ENCODE data around the gene PLAU.

DNA sequence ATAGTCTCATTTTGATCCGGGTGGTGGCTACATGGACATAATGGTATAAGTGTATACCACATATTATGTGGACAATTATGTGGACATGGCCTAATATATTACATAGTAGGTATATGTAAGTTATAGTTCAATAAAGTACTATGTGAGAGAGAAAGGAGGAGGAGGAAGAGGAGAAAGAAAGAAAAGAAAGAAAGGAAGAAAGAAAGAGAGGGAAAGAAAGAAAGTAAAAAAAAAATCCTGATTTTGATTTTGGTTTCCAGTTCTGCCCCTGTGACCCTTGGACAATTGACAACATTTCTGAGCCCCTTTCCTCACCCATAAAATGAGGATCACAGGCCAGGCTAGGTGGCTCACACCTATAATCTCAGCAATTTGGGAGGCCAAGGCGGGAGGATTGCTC lies 44.8 kb downstream of the PLAU start:
- TF ChIP-seq POLR2A (IDR thresholded peaks at IDR 0.05): no peak
- TF ChIP-seq, protein P1, sequence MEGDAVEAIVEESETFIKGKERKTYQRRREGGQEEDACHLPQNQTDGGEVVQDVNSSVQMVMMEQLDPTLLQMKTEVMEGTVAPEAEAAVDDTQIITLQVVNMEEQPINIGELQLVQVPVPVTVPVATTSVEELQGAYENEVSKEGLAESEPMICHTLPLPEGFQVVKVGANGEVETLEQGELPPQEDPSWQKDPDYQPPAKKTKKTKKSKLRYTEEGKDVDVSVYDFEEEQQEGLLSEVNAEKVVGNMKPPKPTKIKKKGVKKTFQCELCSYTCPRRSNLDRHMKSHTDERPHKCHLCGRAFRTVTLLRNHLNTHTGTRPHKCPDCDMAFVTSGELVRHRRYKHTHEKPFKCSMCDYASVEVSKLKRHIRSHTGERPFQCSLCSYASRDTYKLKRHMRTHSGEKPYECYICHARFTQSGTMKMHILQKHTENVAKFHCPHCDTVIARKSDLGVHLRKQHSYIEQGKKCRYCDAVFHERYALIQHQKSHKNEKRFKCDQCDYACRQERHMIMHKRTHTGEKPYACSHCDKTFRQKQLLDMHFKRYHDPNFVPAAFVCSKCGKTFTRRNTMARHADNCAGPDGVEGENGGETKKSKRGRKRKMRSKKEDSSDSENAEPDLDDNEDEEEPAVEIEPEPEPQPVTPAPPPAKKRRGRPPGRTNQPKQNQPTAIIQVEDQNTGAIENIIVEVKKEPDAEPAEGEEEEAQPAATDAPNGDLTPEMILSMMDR (IDR thresholded peaks at IDR 0.05): no peak
